ENCODE results near the gene FRZB. TPM values are rescaled to one million over a fixed set of nuclear protein-coding genes. Genes with fewer than 3 reads are reported as not detected.

Gene FRZB
- total and polyA plus RNA-seq, 2 of the 13 experiments (the other 11 are each of a cell fraction or from before 2014, with no cell fraction given) = 0.04 to 1.2 TPM

DNA sequence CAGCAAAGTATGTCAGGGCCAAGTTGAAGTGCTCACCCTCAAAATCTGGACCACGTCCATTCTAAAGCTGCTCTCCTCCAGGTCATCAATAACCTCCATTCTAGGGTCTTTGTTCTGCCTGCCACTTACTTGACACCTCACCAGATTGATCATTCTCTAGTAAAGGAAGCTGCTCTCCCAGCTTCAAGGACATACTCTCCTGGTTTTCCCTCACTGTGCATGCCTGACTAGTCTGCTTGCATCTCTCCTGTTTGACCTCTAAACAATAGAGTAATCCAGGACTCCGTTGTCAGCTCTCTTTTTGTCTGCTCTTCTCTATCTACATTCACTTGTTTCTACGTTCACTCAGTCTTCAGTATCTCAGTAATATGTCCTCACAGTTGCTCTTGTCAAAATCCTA lies 59.1 kb downstream of the FRZB start:
- DNase-seq (ENCODE audit: low spot score) (no peak), ATAC-seq (peak; percentile 59), FAIRE-seq (no peak)
- Histone ChIP-seq H3K4me1 (ENCODE audit: insufficient read depth, low read length) (peaks cover 13% of the 10 kb centered on the region), H3K9ac (ENCODE audit: insufficient read depth, low read depth, low read length) (no peak overlapping the region), H3K4me2 (ENCODE audit: low read depth, low read length) (no peak overlapping the region), H4K20me1 (ENCODE audit: insufficient read depth, low read length) (no peaks in the 10 kb centered on the region), H3K4me3 (replicated peaks in 1 of 3; ENCODE audit: insufficient read depth in 1 of 3, low read depth in 2 of 3, low read length in 3 of 3) (no peak overlapping the region), H3K36me3 (replicated peaks in 1 of 2; ENCODE audit: control insufficient read depth in 1 of 2, insufficient read depth in 2 of 2, low read length in 2 of 2) (no peaks in the 10 kb centered on the region), H3K9me3 (ENCODE audit: low read length) (no peaks in the 10 kb centered on the region), H3K27ac (ENCODE audit: extremely low read length, insufficient read depth, low read length) (no peak overlapping the region), H3K27me3 (ENCODE audit: control insufficient read depth in 1 of 2, insufficient read depth in 2 of 2, low read length in 2 of 2) (no peaks in the 10 kb centered on the region; a peak in 2 of 5 replicates), H2AFZ (ENCODE audit: low read length) (no peak overlapping the region), H3K79me2 (ENCODE audit: insufficient read depth, low read length) (no peaks in the 10 kb centered on the region)
- ChIA-PET CTCF (ENCODE audit: low intra/inter-chr PET ratio, low total read pairs) (no interaction called here), POLR2A (no interaction called here)
- BruUV-seq (replicated peaks) = no TSS peak
- WGBS (ENCODE audit: low lambda C conversion rate) = 24% methylated on average over 3 of the region's 3 CpGs
- intact Hi-C loops (cut with micrococcal nuclease; ENCODE audit: unreplicated experiment) = no loop called here
- TF ChIP-seq SPEN (CRISPR knock-in tag; IDR thresholded peaks at IDR 0.05; ENCODE audit: low read depth) (no peak), GLI4 (CRISPR knock-in tag; IDR thresholded peaks at IDR 0.05; ENCODE audit: borderline replicate concordance) (no peak), ADNP (CRISPR knock-in tag; IDR thresholded peaks at IDR 0.05) (no peak), RBAK (CRISPR knock-in tag; IDR thresholded peaks at IDR 0.05) (no peak), ZSCAN25 (CRISPR knock-in tag; IDR thresholded peaks at IDR 0.05) (no peak), SMC3 (IDR thresholded peaks at IDR 0.05; ENCODE audit: low read length) (no peak), ZNF160 (CRISPR knock-in tag; IDR thresholded peaks at IDR 0.05) (no peak), MTA3 (CRISPR knock-in tag; IDR thresholded peaks at IDR 0.05) (no peak), SETDB1 (CRISPR knock-in tag; IDR thresholded peaks at IDR 0.05; ENCODE audit: borderline replicate concordance) (no peak), MLLT10 (CRISPR knock-in tag; IDR thresholded peaks at IDR 0.05) (no peak), PITX1 (CRISPR knock-in tag; IDR thresholded peaks at IDR 0.05) (no peak), SP5 (CRISPR knock-in tag; IDR thresholded peaks at IDR 0.05; ENCODE audit: borderline replicate concordance, low read depth) (no peak), ISL2 (CRISPR knock-in tag; IDR thresholded peaks at IDR 0.05) (no peak), NRL (CRISPR knock-in tag; IDR thresholded peaks at IDR 0.05; ENCODE audit: borderline replicate concordance) (no peak), NR2F2 (IDR thresholded peaks at IDR 0.05; ENCODE audit: borderline replicate concordance, low read depth) (no peak), CENPT (CRISPR knock-in tag; IDR thresholded peaks at IDR 0.05; ENCODE audit: low read depth) (no peak), FOXK1 (CRISPR knock-in tag; IDR thresholded peaks at IDR 0.05; ENCODE audit: borderline replicate concordance, low read depth) (no peak)
- TF ChIP-seq, protein P1, sequence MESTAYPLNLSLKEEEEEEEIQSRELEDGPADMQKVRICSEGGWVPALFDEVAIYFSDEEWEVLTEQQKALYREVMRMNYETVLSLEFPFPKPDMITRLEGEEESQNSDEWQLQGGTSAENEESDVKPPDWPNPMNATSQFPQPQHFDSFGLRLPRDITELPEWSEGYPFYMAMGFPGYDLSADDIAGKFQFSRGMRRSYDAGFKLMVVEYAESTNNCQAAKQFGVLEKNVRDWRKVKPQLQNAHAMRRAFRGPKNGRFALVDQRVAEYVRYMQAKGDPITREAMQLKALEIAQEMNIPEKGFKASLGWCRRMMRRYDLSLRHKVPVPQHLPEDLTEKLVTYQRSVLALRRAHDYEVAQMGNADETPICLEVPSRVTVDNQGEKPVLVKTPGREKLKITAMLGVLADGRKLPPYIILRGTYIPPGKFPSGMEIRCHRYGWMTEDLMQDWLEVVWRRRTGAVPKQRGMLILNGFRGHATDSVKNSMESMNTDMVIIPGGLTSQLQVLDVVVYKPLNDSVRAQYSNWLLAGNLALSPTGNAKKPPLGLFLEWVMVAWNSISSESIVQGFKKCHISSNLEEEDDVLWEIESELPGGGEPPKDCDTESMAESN (CRISPR knock-in tag; conservative IDR thresholded peaks at IDR 0.05) = no peak
- TF ChIP-seq, protein P2, sequence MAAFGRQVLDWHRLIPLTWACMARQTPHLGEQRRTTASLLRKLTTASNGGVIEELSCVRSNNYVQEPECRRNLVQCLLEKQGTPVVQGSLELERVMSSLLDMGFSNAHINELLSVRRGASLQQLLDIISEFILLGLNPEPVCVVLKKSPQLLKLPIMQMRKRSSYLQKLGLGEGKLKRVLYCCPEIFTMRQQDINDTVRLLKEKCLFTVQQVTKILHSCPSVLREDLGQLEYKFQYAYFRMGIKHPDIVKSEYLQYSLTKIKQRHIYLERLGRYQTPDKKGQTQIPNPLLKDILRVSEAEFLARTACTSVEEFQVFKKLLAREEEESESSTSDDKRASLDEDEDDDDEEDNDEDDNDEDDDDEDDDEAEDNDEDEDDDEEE (CRISPR knock-in tag; IDR thresholded peaks at IDR 0.05) = no peak
- TF ChIP-seq, protein P3, sequence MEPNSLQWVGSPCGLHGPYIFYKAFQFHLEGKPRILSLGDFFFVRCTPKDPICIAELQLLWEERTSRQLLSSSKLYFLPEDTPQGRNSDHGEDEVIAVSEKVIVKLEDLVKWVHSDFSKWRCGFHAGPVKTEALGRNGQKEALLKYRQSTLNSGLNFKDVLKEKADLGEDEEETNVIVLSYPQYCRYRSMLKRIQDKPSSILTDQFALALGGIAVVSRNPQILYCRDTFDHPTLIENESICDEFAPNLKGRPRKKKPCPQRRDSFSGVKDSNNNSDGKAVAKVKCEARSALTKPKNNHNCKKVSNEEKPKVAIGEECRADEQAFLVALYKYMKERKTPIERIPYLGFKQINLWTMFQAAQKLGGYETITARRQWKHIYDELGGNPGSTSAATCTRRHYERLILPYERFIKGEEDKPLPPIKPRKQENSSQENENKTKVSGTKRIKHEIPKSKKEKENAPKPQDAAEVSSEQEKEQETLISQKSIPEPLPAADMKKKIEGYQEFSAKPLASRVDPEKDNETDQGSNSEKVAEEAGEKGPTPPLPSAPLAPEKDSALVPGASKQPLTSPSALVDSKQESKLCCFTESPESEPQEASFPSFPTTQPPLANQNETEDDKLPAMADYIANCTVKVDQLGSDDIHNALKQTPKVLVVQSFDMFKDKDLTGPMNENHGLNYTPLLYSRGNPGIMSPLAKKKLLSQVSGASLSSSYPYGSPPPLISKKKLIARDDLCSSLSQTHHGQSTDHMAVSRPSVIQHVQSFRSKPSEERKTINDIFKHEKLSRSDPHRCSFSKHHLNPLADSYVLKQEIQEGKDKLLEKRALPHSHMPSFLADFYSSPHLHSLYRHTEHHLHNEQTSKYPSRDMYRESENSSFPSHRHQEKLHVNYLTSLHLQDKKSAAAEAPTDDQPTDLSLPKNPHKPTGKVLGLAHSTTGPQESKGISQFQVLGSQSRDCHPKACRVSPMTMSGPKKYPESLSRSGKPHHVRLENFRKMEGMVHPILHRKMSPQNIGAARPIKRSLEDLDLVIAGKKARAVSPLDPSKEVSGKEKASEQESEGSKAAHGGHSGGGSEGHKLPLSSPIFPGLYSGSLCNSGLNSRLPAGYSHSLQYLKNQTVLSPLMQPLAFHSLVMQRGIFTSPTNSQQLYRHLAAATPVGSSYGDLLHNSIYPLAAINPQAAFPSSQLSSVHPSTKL (CRISPR knock-in tag; IDR thresholded peaks at IDR 0.05) = no peak
- in situ Hi-C loops (cut with HindIII; ENCODE audit: extremely low pct_ligation_motif_present, low pct_unique_long_range_greater_than_20kb) = no loop called here

Data from HepG2 (cell line).